ENCODE measurements around the gene CNPY2.
"Not testable (repeated sequence)": the region's sequence is repeated elsewhere in the genome, so short reads cannot be mapped to it uniquely, and the experiment has no call there.

Gene CNPY2

DNA sequence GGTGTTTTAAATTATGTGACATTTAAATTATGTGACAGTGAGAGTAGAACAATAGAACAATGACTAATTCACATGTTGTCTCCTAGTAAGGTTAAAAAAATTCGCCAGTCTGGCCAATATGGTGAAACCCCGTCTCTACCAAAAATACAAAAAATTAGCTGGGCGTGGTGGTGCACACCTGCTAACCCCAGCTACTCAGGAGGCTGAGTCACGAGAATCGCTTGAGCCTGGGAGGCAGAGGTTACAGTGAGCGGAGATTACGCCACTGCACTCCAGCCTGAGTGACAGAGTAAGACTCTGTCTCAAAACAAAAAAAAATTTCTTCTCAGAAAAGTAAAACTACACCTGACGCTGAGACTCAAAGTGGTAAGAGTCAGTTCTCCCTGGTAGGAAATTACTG lies 18.4 kb downstream of the CNPY2 start:
- DNase-seq, result no peak

DNA sequence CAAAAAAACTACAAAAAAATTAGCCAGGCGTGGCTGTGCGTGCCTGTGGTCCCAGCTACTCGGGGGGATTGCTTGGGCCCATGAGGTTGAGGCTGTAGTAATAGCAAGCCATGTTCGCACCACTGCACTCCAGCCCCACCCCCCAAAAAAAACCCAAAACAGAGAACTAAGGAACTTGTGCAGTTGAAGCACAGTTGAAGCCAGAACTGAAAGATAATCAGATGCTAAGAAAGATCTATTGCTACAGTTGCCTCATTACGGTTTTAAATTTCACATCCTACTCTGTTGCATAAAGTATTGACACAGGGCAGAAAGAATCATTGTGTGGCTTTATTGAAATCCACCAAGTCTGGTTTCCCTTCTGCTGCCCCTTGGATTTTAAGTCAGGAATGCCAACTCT lies 19.5 kb downstream of the CNPY2 start:
- no peak for DNase-seq

DNA sequence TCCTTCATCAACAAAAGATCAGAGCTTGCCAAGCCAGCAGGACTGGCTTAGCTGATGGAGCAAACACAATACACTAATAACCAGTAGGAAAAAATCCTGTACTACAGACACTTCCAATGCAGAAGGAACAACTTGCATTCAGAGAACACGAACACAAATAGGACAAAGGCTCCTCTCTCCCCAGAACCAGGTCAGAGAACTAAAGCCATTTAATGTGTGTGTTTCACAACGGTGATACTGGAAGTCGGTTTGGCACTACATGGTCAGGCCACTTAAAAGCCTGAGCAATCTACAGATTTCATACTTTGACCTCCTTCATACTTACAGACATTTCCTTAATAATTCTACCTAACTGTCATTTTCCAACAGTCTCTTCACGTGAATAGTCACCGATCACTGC lies 22.0 kb downstream of the CNPY2 start:
- no peak for DNase-seq

DNA sequence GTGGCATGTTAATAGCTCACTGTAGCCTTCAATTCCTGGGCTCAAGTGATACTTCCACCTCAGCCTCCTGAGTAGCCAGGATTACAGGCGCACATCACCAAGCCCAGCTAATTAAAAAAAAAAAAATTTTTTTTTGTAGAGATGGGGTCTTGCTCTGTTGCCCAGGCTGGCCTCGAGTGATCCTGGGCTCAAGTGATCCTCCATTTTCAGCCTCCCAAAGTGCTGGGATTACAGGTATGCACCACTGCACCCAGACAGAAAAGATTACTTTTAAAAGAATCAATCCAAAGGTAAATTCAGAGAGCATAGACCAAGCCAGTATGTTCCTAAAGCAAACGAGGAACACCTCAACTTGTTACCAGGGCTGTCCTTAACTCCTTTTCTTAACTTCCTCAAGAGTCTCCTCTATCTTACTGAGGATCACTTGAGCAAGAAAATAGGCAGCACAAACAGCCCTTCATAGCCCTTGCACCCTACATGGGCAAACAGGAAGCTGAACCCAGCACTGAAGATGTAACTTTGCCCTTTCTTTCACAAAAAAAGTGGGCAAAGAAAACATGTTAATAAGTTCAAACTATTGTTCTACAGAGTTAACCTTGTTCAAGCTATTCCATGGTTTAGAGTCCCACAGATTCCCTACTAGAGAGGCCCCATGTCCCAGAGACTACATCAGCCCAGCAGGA lies 26.9 kb downstream of the CNPY2 start:
- no peak for DNase-seq

DNA sequence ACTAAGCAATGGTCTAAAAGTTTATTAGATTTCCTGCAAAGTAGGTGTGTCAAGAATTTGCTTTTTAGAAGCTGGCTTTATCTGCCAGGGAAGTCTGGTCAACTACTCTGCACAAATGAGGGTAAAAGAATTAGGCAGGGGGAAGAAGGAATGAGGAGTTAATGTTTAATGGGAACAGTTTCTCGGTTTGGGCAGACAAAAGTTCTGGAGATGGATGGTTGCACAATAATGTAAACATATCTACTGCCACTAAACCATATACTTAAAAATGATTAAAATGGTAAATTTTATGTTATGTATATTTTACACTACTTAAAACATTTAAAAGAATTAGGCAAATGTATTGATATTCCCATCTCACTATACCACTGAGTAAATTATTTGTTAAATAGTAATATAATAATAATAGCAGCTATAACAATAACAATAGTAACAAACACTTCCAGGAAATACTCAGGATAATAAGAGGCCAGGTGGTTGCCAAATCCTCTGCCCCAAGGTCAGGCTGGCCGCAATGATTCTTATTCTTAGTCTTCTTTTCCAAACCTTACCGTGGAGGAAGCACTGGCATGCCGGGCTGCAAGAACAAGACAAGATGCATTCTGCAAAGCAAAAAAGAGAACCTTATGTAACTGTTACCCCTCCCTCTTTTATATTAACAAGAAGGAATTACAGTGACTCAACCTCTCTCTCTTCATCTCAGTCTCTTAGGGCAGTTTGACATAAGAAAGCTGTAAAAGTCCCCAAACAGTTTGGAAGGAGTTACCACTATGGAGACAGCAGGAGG lies 29.6 kb downstream of the CNPY2 start:
- no peak for DNase-seq

DNA sequence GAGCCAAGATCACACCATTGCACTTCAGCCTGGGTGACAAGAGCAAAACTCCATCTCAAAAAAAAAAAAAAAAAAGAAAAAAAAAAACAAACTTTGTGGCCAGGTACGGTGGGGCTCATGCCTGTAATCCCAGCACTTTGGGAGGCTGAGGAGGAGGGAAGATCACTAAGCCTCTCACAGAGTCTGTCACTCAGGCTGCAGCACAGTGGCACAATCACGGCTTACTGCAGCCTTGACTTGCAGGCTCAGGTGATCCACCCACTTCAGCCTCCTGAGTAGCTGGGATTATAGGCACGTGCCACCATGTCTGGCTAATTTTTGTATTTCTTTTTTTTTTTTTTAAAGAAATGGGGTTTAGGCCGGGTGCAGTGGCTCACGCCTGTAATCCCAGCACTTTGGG lies 31.5 kb downstream of the CNPY2 start:
- not testable (repeated sequence) for DNase-seq

DNA sequence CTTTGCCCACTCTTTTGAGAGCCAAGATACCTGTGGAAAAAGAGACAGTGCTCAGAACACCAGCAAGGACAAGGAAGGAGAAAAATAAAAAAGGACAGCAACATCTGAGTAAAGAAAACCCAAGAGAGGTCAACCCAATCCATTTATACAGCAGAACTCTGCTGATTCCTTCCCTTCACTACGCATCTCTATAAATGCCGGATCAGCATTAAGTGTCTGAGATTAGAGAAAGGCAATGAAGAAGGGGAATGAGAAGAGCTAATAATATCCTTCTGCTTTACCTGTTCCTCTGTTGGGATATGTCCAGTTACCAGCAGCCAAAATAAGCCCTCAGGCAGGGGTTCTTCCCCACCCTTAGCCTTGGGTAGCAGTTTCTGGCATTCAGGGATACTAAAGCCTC lies 33.2 kb downstream of the CNPY2 start:
- DNase-seq, result no peak

DNA sequence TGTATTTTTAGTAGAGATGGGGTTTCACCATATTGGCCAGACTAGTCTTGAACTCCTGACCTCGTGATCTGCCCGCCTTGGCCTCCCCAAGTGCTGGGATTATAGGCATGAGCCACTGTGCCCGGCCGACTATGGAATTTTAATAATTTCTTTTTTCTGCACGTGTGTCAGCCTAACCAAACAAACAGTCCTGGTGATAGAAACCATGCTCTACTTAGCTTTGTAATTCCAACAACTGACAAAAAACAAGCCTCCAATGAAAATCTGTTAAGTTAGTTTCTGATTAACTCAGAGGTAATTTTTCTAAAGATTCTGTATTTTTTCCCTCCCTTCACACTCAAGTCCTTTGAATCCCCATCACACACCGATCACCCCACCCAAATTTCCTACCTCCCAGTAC lies 33.8 kb downstream of the CNPY2 start:
- no peak for DNase-seq

DNA sequence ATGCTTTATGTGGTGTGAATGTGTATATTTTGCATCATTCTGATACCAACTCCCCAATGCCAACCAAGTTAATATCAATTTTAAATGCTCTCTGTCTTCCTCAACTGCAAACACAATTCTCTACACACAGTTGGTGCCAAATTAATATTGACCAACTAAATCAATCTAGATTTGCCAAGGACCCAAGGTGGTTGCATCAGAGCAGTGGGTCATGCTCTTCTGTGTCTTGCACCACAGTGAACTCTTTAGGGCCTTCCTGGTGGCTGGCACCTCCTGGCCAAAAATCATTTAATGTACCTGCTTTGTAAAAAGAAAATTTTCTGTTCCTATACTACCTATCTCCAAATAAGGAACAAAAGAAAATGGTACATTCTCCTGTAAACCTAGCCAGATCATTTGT lies 34.9 kb downstream of the CNPY2 start:
- no peak for DNase-seq

DNA sequence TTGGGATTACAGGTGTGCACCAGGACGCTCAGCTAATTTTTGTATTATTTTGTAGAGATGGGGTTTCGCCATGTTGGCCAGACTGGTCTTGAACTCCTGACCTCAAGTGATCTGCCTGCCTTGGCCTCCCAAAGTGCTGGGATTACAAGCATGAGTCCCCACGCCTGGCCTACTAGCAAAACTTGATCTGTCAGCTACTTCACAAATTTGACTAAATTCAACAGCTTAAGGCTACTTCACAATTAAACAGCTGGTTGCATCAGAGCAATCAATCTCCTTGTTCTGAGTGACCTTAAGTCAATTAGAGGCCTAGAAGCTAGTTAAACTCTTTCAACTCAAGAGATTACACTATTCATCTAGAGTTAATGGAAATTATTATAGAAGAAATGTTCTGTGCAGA lies 36.9 kb downstream of the CNPY2 start:
- DNase-seq, result no peak

DNA sequence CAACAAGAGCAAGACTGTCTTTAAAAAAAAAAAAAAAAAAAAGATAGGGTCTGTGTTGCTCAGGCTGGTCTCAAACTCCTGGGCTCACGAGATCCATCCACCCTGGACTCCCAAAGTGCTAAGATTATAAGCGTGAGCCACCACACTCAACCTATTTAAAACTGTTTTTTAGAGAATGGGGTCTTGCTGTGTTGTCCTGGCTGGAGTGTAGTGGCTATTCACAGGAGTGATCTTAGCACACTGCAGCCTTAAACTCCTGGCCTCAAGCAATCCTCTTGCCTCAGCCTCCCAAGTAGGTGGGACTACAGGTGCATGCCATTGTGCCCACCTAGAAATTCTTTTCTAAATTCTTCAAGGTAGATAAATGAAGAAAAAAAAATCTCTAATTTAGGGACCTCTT lies 41.5 kb downstream of the CNPY2 start:
- no peak for DNase-seq

DNA sequence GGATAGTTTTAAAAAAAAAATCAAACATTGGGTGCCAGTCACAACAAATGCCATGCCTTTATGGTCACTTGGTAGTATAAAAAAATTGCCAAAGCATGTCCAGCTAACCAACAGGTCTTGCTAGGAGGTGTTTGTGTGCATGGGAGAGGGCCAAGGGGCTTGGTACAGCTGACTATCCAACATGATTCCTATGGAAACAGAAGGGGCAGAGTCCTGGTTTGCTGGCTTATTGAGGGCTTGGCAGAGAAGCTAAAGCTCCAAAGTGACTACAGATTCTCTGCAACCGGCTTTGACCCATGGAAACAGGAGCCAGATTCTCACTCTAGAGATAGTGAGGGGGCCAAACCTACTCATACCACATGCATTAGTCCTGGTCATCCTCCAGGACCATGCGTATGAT lies 43.3 kb downstream of the CNPY2 start:
- not testable (repeated sequence) for DNase-seq

DNA sequence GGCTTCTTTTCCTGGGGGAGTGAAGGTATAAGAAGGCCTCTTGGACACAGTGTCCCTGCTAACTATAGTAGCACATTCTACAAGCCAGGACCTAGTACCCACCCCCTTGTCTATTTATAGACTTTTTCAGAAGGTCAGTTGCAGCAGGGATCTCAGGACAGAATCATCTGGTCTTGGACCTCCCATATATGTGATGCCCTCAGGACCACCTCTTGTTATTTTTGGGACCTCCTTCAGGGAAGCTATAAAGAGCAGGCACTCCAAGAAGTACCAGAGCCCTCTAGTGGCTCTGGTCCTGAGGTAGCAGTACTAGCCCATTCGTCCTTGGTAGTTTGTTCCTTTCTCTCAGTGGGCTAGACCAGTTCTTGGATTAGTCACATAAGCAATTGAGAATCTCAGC lies 44.8 kb downstream of the CNPY2 start:
- no peak for DNase-seq

DNA sequence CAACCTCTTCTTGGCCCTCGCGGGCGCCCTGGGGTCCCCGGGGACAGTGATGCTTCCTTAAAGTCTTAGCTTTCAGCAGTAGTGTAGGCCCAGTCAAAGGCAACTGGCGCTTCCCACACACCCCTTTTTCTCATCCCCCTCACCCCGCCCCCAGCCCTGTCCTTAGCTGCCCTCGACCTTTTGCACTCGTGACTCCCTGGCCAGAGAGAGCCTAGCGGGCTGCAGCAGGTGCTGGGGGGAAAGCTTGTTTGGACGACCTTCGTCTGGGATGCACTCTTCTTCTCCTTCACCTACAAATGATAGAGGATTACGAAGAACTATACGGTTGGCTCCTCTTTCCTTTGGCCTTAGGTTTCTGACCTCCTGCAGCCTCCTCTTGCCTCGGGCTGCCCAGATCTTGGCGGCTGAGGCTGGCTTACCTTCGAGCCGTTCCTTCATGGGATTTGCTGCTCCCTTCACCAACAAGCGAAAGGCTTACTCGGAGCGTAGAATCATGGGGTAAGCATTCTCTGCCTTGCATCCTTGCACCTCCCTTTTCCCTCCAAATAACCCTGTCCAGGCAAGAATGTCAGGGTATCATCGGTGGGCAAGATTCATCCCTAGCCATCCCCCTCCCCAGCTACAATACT lies 48.2 kb downstream of the CNPY2 start:
- no peak for DNase-seq

DNA sequence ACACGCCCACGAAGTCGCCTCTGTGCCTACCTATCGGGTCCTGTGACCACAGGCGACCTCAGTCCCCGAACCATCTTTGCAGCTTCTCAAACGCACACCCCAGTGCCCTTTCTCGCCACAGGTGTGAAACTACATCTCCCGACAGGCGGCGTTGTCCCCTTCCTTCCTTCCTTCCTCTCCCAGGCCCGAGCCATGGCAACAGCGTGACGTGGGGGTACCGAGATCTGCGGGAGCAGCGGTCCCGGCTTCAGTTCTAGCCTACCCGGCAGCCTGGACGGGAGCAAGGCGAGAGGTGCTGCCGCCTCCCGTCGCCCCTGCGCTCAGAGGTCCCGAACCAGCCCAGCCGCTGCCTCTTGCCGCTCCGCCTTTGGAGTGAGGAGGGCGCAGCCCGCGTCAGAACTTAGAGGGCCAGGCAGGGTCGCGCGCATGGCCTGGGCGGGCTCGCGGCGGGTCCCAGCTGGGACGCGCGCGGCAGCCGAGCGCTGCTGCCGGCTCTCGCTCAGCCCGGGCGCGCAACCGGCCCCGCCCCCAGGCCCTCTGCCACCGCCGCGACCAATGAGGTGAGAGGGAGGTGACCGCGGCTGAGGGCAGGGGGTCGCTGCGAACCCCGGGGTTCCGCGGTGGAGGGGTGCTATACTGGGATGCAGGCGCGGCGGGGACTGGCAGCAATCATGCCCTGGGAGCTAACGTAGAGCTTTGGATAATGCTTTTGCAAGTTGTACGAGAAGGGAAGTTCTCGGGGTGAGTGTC lies 48.9 kb downstream of the CNPY2 start, which contains the start of gene COQ10A:
Gene COQ10A (plus strand): TSS at position 250 of the 750 bp plus-strand sequence. CDS start 177 bp downstream, at position 427.
- peak; percentile 89 to 91 for DNase-seq

DNA sequence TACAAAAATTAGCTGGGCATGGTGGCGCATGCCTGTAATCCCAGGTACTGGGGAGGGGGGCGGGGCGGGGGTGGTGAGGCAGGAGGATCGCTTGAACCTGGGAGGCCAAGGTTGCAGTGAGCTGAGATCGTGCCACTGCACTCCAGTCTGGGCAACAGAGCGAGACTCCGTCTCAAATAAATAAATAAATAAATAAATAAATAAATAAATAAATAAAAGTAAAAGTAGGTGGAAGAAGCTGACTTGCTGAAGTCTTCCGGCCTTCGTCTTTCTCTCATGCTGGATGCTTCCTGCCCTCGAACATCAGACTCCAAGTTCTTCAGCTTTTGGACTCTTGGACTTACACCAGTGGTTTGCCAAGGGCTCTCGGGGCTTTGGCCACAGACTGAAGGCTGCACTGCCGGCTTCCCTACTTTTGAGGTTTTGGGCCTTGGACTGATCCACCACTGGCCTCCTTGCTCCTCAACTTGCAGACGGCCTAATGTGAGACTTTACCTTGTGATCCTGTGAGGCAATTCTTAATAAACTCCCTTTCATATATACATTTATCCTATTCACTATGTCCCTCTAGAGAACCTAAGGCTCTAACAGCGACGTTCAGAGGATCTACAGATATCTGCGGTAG lies 49.6 kb downstream of the CNPY2 start:
- DNase-seq, result not testable (repeated sequence)

DNA sequence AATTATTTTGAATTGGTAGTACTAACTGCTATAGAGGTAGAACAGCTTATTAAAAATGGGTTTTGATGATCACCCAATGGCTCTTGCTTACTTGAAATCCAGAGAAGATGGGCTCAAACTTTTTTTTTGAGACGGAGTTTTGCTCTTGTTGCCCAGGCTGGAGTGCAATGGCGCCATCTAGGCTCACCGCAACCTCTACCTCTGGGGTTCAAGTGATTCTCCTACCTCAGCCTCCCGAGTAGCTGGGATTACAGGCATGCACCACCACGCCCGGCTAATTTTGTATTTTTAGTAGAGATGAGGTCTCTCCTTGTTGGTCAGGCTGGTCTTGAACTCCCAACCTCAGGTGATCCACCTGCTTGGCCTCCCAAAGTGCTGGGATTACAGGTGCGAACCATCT lies 52.8 kb downstream of the CNPY2 start:
- DNase-seq, result not testable (repeated sequence)

DNA sequence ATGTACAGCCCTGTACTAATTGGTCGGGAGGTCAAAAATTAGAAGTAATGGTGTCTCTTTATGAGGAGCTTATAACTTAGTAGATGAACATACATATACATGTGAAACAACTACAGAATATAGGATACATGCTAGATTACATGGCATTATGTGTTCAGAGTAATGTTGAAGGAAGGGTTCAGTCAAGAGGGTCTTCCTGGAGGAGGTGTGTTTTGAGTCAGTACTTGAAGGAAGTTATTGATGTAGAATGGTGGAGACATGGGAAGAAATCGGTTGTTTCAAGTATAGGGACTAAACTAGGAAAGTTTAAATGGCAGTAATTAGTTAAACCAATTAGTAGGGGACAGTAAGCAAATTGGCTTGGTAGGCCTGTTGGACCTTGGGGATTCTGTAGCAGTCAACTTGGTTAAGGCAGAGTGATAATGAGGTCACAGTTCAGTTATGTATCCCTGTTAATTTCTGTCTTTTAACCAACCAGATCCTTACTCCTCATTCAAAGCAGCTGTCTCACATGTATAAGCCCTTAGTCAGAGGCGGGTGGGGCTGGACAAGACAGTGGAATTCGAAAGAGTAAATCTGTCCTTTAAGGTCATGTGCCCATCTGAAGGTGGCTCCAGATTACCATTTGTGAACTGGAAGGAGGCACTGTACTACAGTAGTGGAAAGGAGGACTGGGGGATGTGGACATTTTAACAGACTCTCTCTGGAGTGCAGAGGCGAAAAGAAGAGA lies 54.1 kb downstream of the CNPY2 start:
- DNase-seq, result no peak

DNA sequence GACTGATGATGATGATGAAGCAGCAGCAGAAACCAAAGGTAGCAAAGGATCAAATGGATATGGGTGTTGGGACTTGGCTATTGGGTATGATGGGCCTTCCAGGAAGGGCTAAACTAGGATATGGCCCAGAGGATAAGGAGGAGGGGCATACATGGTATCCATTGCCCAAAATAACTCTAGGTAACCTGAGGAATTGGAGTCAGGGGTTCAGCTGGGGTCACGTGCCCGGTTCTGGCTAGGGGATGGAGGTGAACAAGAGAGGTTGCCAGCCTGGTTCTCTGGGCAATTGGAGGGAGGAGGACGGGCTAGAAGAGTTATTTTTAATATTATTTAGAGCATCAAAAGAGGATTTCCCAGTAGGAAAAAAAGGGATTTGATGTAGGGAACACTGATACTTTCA lies 54.9 kb downstream of the CNPY2 start:
- DNase-seq, result no peak

DNA sequence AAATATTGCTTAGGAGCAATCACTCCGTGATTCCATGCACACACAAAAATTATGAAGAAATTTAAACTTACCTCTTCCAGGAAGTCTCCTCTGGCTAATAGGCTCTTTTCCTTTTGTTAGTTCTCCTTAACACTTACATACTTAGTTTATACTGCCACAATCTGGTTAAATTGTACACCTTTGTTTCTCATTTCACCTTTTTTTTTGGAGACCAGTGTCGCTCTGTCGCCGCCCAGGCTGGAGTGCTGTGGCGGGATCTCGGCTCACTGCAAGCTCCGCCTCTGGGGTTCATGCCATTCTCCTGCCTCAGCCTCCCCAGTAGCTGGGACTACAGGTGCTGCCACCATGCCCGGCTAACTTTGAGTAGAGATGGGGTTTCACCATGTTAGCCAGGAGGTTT lies 55.4 kb downstream of the CNPY2 start:
- no peak for DNase-seq

Measured in activated CD4-positive, alpha-beta T cell treated with anti-CD3 and anti-CD28 coated beads, Interleukin-2, amount 50 U/mL, for 4 hours (primary cell).